NCI-H187 treated with DMSO at 0.1 percent for 48 hours (cell line): ENCODE results near the gene MAML2.

Source experiments
- DNase-seq: peaks from one replicate; lab custom pipeline; 2025; lab: John Stamatoyannopoulos, UW

The MAML2 gene

GRCh38 chr11:96318399-96318798, 24.6 kb downstream of the MAML2 start:
- DNase-seq = no peak

GRCh38 chr11:96317985-96318384, 25.0 kb downstream of the MAML2 start:
- no peak for DNase-seq

GRCh38 chr11:96317571-96317970, 25.4 kb downstream of the MAML2 start:
- no peak for DNase-seq

GRCh38 chr11:96316869-96317268, 26.1 kb downstream of the MAML2 start:
- DNase-seq = no peak

GRCh38 chr11:96315476-96315875, 27.5 kb downstream of the MAML2 start:
- no peak for DNase-seq

GRCh38 chr11:96314326-96315020, 28.5 kb downstream of the MAML2 start:
- DNase-seq = no peak

GRCh38 chr11:96313163-96313562, 29.8 kb downstream of the MAML2 start:
- DNase-seq = no peak

GRCh38 chr11:96311120-96311568, 31.9 kb downstream of the MAML2 start:
- DNase-seq = no peak

- DNase-seq = no peak
Observed at GRCh38 chr11:96310236-96310635, 32.8 kb downstream of the MAML2 start.

- no peak for DNase-seq
Observed at GRCh38 chr11:96309643-96310017, 33.4 kb downstream of the MAML2 start.

GRCh38 chr11:96309016-96309642, 33.9 kb downstream of the MAML2 start:
- DNase-seq = no peak

- DNase-seq = no peak
Observed at GRCh38 chr11:96307776-96308140, 35.2 kb downstream of the MAML2 start.

GRCh38 chr11:96306933-96307775, 35.8 kb downstream of the MAML2 start:
- peak; percentile 69 for DNase-seq

- no peak for DNase-seq
Observed at GRCh38 chr11:96306600-96306932, 36.4 kb downstream of the MAML2 start.

GRCh38 chr11:96306071-96306470, 36.9 kb downstream of the MAML2 start:
- no peak for DNase-seq

- no peak for DNase-seq
Observed at GRCh38 chr11:96303980-96304379, 39.0 kb downstream of the MAML2 start.

- DNase-seq = no peak
Observed at GRCh38 chr11:96303064-96303463, 39.9 kb downstream of the MAML2 start.

GRCh38 chr11:96301818-96302217, 41.2 kb downstream of the MAML2 start:
- DNase-seq = no peak

GRCh38 chr11:96299155-96299888, 43.7 kb downstream of the MAML2 start:
- no peak for DNase-seq

GRCh38 chr11:96295369-96295768, 47.6 kb downstream of the MAML2 start:
- no peak for DNase-seq

- no peak for DNase-seq
Observed at GRCh38 chr11:96294289-96294688, 48.7 kb downstream of the MAML2 start.

- DNase-seq = no peak
Observed at GRCh38 chr11:96293598-96294021, 49.4 kb downstream of the MAML2 start.
